T-helper 9 cell (primary cell): ENCODE data around the gene PDZRN4.

ENCODE experiments used
- DNase-seq: peaks from one replicate; pipeline ENCODE4 v3.0.0-alpha.2; 2020

The PDZRN4 gene

DNA sequence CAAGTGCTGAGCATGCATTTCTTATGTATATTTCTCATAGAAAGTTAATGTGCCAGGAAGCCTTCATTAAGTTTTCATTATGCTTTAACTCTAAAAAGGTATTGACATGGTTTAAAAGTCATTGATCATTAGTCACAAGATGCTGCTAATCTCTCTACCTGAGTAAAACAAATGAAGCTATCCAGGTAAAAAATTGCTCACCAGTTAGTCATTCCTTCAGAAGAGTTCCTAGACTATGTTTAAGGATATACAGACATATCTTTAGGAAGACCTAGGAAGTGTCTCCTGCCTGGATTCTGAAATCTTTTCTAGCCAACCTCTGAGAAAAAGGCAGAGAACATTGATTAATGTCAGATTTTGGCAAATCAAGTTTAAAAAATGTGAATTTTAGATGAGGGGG, 274.2 kb downstream of the PDZRN4 start:
- DNase-seq: no peak

DNA sequence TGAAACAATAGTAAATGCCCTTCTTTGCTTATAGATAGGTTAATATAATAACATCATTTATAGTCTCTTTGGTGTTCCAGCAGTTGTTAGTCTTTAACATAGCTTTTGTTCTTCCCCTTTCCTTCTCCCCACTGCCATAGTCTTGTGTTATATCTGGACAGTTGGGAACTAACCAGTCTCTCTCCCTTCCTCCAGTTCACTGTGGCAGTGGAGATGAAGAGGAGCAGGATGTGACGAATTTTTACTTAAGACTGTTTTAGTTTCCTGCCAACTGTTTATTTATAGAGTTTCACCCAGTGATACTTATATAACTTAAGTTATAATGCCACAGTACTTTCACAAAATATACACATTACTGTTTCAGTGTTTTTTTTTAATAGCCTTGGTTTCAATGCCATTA, 277.4 kb downstream of the PDZRN4 start:
- DNase-seq: no peak

DNA sequence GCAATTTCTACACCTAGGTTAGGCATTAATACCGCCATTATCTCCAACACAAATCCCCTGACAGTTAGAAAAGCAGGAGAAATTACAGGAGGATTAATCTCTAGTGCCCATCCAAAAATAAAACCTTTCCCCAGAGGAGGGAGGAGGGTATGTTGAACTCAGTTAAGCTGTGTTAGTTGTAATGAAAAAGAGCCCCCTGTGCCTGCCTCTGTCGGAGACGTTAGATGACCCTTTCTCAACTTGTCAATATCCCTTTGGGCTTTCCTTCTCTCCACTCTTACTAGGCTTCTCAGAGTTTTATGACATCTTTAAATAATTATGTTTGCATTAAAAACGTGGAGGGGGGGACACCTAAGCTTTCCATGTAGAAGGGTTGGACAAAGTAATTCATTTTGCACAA, 278.2 kb downstream of the PDZRN4 start:
- DNase-seq: no peak

DNA sequence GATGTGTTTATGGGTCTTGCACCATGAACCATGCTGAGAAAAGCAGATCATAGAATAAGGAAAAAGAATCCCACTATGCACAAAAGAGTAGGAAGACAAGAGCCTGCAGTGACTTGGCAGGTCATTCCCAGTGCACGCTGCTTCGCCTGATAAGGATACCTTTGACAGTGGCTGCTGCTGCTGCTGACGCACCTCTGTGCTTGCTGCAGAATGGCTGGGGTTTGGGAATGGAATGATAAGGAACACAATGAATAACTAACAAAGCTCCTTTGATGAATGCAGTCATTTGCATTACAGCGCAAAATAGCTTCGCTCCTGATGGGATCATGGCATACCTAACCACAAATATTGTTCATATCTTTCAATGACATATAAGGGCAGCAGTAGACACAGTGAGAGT, 278.7 kb downstream of the PDZRN4 start:
- no peak for DNase-seq

DNA sequence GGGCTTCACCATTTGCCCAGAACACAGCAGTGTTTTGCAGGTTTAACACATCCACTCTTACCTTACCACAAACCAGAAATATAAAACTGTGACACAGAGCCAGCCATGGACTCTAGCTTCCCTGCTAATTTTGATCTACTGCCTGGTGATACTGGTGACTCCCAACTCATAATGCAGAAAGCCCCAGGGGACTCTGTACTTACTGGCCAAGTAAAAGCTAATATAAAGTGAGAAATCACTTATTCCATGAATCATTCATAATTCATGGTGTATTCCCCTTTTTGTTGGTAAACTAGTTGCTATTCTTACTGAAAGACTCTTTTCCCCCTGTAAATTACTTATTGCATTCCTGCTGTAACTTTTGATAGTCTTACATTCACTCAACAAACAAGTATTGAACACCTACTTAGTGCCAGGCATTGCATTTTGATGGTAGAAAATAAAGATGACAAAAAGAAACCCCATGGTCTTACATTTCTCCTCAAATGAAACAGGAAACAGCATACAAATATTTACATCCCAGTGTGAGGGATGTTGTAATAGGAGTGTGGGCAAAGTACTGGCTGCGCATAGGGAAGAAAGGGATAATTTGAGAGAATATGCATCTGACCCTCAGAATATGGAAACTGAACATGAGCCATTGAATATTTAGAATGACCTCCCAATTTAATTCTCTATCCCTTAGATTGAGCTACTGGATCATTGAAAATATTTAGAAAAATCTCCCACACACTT, 279.6 kb downstream of the PDZRN4 start:
- no peak for DNase-seq

DNA sequence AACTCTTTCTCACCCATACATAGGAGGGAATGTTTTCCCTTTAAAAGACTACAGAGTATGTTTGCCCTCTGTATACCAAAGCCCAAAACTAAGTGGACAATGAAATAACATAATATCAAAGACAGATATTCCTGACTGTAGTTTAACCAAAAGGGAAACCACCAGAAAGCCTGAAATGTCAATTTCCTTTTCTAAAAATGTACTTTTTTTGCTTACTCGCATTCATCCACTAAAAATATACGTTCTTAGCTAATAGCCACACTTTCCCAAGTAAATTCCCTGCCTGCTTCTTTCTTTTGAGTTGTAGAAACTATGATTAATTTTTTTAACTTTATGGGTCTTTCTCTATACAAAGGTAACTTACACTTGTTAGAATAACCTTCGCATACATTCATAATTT, 280.2 kb downstream of the PDZRN4 start:
- no peak for DNase-seq

DNA sequence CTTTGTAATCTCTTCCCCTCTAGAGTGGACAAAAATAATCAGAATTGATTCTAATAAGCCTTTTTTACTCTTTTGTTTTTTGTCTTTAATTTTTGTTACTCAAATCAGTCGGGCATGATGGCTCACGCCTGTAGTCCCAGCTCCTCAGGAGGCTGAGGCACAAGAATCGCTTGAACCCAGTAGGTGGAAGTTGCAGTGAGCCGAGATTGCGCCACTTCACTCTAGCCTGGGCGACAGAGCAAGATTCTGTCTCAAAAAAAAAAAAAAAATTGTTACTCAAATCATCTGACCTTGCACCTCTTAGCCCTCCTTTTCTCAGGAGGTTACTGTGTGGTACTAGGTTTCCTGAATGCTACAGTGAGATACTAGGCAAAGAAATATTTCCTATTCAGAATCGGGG, 280.6 kb downstream of the PDZRN4 start:
- DNase-seq: no peak

DNA sequence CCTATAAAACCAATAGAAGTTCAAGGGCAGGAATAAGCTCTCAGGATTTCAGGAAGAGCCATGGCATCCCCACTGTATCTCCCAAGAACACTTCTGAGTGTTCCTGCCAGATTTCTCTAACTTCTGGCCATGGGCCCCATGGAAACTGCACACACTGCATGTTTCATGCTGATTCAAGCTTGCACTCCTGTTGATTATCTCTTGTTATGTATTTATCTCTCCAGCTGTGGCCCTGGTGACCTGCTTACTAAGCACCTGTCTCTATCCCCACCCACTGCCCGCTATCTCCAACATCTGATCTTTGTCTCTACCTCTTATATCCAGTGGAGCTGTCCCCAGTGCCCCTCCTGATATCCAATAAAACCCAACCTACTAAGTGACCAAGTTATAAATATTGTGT, 285.3 kb downstream of the PDZRN4 start:
- no peak for DNase-seq

DNA sequence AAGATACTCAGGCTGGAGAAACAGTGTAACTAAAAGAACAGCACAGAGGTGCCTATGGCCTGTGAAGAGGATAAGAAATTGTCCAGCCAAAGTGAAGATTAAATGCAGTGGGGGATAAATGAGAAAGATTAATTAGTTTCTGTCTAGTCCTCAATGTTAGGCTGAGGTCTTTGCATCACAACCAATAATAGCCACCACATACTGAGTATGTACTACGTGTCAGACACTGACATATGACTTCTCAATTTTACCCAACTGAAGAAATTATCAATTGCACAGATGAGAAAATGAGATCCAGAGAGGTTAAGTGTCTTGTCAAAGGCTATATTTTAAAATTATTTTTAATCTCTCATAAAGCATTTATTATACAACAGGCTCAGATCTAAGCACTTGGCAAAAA, 285.9 kb downstream of the PDZRN4 start:
- no peak for DNase-seq

DNA sequence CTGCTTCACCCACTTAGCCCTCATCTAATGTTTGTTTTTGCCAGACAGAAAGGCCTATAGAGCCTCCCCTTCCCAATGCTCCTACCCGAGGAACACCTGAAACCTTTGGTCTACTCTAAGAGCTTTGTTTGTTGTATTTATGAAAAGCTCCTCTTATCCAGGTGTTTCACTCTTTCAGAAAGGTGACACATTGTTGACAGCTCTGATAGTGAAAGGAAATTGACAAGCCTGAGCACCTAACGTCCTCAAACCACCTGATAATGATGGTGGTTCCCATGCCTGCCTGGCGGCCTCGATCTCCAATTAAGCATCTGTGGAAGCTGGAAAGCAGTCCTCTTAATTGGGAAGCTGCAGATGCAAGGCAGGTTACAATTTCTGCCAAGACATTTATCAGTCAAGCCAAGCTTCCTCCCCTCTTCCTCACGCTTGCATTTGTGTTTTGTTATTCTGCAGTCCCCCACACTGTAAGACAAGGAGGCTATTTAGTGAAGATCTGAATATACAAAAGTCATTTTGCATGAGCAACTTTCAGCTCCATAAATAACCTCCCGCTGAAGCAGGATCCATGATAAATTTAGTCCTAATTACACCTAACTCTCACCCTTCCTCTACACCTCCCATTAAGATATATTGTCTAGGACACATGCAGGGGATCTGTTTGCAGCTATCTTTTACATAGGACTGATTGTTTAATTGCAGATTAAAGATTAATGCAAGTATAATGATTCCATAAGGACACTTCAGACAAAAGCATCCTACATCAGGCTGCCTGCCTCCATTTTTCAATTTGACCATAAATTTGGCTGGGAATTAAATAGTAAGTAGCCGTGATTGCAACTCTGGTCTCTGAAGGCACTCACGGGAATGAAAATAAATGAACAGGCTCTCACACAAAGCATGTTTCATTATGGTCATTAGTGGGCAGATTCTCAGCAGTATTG, 288.6 kb downstream of the PDZRN4 start:
- no peak for DNase-seq

DNA sequence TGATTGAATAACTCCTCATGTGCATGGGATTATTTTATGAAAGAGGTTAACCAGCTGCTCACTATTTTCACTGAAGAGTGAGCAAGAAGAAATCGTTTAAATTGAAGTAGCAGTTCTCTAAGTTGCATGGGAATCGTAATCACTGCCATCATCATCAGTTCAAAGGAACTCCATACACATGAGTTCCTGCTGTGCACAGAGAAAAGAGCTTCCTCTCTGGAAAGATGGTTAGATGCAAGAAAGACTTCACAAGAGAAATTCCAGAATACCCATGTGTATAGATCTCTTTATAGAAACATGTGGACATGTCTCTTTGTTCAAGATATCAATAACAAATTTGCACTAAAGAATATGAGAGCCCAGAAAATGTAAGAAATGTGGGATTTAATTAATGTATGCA, 291.3 kb downstream of the PDZRN4 start:
- DNase-seq: no peak

DNA sequence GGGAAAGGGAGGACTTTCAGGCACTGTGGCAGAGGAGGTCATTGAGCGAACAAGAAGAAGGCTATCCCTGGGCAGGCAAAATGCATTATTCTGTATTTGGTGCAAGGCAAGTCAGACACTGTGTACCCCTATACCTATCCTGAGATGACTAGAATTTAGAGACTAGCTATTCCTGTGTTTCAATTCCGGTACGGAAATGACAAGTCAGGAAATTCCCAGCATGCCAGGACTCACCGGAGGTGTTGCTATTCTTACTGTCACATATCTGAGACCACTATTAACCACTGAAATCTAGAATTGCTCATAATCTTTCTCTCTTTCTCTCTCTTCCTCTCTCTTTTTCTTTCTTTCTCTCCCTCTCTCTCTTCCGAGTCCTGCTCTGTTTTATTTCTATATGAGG, 297.1 kb downstream of the PDZRN4 start:
- DNase-seq: no peak

DNA sequence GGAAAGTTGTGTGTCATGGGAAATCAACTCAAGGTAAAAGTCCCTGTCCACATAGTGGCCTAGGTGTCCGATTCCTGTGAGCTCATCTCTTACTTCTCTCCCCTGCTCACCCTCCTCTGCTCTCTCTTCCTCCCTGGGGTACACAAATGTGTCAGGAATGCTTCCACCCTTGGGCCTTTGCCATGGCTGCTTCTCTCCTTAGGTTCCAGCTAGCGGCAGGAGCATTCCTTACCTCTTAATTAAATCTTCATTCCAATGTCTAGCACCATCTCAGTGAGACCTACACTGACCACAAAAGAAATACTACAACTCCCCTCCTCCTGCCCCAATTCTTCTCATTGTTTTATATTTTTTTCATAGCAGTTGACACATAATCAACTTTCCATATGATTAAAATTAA, 298.6 kb downstream of the PDZRN4 start:
- DNase-seq: no peak

DNA sequence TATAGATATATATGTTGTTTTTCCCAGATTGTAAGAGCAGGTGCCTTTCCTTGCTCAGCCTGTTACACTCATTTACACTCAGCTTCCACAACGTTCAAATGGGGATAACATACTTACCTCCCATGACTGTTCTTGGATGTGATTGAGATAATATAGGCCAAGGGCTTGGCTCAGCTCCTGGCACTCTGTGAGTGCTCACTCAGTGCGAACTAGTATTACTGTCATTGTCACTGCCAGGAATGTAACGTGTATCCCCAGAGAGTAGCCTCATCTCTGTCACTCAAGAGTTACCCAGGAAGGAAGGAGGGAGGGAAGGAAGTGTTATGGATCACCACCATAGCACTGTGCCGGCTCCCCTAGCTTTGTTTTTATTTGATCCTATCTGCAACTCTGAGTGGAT, 307.9 kb downstream of the PDZRN4 start:
- no peak for DNase-seq

DNA sequence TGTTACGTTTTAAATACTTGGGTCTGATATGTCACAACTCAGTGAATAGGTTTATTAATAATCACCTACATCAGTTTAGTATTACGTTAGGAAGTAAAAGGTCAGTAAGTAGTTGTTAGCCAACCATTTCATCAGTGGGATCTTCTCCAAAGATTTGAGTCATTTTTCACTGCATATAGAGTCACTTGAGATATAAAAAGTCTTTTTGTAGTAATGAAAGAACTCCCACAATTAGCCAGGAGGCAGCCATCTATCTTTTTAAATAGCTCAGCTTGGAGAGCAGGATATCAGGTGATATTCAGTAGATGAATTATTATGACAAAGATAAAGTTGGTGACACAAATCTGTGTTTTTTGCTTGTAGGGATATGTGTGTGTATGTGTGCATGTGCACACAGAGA, 309.3 kb downstream of the PDZRN4 start:
- no peak for DNase-seq

DNA sequence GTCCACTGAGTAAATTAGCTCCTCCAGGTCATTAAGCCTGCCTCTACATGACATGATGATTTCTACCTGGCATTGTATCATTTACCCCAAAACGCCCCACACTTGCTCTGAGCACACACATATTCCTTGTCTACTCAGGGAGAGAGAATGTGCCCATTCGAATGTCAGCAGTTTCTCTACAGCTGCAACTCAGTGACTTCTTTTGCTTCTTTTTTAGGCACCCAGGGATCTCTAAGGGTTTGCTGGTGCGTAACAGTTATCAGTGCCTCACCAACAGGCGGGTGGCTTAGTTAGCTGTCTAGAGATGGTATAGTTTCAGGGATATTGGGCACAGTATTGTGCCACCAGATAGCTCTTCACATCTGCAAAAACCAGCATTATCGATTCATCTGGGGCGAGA, 316.9 kb downstream of the PDZRN4 start:
- DNase-seq: no peak

DNA sequence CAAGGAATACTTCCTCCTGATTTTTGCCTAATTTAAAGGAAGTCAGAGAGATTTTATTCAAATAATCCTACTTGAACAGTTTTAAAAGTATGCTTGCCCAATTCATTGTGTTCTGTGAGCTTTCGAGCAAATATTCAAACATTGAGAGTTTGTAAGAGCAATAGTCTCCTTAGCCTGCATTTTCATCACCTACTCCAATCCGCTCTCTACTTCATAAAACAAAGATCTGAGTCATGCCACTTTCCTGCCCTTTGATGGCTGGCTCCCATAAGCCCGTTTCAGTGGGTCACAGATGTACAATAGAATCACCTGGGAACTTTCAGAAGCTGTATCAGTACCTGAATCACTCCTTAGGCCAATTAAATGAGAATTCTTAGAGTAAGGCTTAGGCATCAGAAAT, 319.2 kb downstream of the PDZRN4 start:
- DNase-seq: no peak

DNA sequence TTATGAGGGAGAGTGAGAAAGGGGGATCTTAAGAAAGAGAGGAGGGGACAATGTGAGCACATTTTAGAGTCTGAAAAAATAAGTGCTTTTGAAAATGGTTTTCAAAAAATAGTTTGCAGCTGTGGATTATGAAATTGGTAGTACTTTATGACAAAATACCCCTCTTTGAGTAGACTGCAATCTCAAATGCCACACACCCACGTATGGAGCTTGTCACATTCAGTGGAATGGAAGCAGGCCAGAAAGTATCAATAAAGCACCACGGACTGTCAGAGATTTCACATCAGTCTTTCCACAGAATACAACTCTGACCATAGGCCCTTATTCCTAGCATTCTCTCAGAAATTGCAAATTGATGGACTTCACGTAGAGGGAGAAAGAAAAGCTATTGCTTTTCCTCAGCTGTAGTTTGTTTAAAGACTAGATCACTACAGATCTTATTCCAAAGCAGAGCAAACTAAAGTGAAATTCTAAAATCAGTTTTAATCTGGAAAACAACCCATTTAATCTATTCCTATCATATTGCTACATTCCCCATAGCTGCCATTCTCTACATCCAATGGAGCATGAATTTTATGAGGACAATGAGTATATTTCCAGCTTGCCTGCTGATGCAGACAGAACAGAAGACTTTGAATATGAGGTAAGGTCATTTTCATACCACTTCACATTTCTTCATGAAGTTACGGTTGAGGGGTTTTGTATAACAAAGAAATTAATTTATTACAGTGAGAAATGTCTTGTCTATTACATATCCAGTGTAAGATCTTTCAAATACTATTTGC, 321.3 kb downstream of the PDZRN4 start:
- no peak for DNase-seq

DNA sequence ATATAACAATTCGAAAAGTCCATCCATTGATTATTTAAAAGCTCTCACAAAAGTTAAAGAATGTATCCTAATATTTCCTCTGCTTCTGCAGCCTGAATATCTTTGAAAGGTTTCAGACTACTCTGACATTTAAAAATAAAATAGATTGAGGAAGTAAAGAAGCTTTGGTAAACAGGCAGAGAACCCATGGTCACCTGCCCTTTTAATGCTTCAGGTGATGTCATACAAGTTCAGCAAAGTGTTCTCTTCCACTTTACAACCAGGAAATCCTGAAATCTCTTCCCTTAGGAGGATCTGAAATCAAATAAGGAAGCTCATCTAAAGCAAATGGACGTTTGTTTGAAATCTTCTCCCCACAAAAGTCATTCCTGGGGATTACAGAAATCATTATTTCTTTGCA, 322.4 kb downstream of the PDZRN4 start:
- no peak for DNase-seq

DNA sequence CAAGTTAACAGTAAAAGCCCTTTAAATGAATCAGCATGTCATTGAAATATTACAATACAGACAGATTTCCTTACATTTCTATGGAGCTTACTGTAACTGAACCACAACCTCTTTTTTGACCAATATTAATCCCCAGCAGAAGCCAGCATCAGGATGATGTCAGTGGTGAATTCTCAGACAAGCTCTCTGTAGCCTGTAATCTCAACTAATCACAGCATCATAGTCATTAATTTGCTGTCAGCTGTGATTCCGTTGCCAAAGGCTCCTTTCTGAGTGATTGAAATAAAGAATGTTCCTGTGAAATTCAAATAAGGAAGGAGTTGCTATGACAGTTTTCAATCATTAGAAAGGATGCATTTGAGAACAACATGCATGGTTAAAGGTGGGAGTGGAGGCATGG, 323.1 kb downstream of the PDZRN4 start:
- DNase-seq: no peak

DNA sequence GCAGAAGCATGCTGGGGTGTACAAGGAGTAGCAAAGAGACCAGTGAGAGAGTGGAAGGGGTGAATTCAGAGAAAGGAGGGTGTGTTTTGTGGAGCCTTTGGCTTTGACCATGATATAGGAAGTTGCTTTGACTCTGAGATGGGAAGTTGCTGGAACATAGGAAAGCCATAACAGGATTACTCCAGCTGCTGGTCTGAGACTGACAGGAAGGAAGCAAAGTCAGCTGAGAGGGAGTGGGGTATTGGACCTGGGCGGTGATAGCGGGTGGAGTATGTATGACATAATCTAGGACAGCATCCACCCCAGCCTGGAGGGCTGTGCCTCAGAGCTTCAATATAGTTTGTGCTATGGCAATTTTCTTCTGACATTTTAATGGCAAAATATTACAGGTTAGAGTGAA, 324.4 kb downstream of the PDZRN4 start:
- DNase-seq: no peak

DNA sequence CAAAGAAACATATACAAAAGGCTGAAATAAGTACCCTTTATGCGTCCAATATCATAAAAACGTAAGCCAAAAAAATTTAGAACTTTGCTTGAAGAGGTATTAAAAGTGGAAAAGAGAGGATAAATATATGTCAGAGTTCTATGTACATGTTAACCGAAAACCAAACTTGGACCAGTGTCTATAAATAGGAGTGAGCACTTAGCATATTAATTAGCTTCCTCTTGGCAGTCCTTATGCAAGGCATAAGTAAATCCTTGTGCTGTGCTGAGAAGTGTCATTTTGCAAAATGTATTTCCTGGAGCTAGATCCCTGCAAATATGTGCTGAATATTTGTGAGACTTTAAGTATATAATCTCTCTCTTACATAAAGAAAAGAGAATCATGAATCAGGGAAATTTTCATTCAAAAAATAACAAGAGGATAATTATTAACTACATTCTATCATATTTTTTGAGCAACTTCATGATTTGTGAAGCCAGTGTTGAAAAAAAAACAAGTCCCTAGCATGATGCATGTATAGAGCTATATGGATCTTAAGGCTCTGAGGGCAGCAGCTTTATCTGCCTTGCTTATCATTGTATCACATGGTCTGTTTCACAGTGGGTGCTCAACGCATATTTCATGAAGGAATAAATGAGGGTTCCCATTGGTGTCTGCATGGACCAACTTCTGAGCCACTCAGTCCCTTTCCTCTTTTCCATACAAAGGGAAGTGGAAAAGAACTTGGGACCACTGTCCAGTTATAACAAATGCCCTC, 326.1 kb downstream of the PDZRN4 start:
- no peak for DNase-seq

DNA sequence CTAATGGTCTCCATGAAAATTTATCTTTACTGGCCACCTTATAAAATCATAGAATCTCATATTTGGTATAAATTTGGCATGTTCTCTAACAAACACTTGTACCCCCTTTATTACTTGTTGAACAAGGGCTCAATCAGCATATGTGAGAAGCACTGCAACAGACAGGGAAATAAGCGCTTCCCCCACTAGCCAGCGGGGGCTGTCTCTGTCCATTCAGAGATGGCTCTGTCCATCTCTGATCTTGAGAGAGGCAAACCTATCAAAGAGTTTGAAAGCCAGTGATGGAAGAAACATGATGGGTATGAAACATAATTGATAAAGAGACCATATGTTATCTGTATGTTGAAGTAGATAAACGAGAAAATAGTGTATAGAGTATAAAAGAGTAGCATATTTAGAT, 326.8 kb downstream of the PDZRN4 start:
- no peak for DNase-seq
